Keratinocyte (primary cell): Measurements from ENCODE around the gene TSPAN10.

Source experiments
- CTCF ChIP-seq, 3 experiments: IDR thresholded peaks in 1 of 3; conservative IDR thresholded peaks in 1 of 3; optimal IDR thresholded peaks in 1 of 3; 2 replicates in 2 of 3; 3 replicates in 1 of 3; pipeline versions ENCODE3 to v1.5.1; 2011; ENCODE audit warnings: low read length in 3 of 3, mild to moderate bottlenecking in 3 of 3, moderate library complexity in 2 of 3, control low read depth in 1 of 3, inconsistent platforms in 1 of 3; ENCODE audit not compliant: insufficient read depth in 2 of 3; ENCODE audit errors: extremely low read depth in 1 of 3
- EZH2 ChIP-seq: IDR thresholded peaks from one replicate; pipeline ENCODE4 v1.6.1; 2012; ENCODE audit warnings: inconsistent platforms, mild to moderate bottlenecking, low read length, moderate library complexity

GRCh38 chr17:81652906-81653771 lies 16.1 kb downstream of the TSPAN10 start:
- TF ChIP-seq CTCF (optimal IDR thresholded peaks at IDR 0.05 in 1 of 3, IDR thresholded peaks at IDR 0.05 in 1 of 3, conservative IDR thresholded peaks at IDR 0.05 in 1 of 3; ENCODE audit: extremely low read depth in 1 of 3, insufficient read depth in 2 of 3, low read length in 3 of 3) (no peak), EZH2 (no peak)
